NB4 (cell line): ENCODE results near the gene PLCB3.
A peak's percentile ranks its signal among the peaks of the same experiment; 100 is the strongest.
"Not testable (repeated sequence)": the region's sequence is repeated elsewhere in the genome, so short reads cannot be mapped to it uniquely, and the experiment has no call there.

Experiments used
- DNase-seq: peaks from one replicate; pipeline ENCODE4 v3.0.0; 2010; ENCODE audit warnings: low read depth
- H3K4me3 ChIP-seq: one replicate; pipeline ENCODE4 v1.5.1; 2011; ENCODE audit warnings: mild to moderate bottlenecking, low read depth, low read length, moderate library complexity
- CTCF ChIP-seq: IDR thresholded peaks from one replicate; pipeline ENCODE4 v1.5.1; 2012; ENCODE audit warnings: low read depth, low read length
- MYC ChIP-seq: IDR thresholded peaks from 2 replicates; pipeline ENCODE4 v1.6.1; 2011; ENCODE audit warnings: low read depth, low read length
- POLR2A ChIP-seq: IDR thresholded peaks from 2 replicates; pipeline ENCODE4 v1.6.1; 2011; ENCODE audit warnings: mild to moderate bottlenecking; ENCODE audit not compliant: insufficient read length; ENCODE audit errors: extremely low read depth
- TF ChIP-seq, protein P1 (sequence below): IDR thresholded peaks from 2 replicates; pipeline ENCODE4 v1.6.1; 2011; ENCODE audit warnings: low read depth, low read length

The PLCB3 gene

DNA sequence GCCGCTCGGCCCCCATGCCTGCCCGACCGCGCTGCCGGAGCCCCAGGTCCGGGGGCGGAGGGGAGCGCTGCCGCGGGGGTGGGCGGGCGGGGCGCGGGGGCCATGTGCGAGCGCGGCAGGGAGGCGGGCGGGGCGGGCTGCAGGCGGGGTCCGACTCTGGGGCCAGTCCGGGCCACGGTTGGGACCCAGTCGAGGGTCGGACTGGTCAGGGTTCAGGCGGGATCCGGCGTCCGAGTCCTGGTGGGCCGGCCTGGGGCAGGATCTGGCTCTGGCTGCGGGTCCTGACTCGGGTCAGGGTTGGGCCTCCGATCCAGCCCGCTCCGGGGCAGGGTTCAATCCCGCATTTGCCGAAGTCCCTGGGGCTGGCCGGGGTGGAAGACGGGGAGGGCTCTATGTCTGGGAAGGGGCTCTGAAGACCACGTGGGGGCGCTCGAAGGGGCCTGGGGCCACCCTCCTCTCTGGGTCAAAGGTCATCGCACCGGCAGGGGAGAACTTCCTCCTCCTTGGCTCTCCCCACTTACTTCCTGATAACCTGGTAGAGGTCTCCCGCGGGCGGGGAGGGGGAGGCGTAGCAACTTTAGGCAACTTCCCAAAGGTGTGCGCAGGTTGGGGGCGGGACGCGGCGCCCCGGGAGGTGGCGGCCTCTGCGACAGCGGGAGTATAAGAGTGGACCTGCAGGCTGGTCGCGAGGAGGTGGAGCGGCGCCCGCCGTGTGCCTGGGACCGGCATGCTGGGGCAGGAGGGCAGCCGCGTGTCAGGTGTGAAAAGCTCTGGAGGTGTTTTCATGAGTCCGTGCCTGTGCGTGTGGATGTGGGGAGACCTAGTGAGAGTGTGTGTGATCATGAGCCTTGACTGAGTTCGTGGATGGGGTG is 54.6 kb downstream of the PLCB3 start:
- peak; percentile 91 for DNase-seq
- TF ChIP-seq POLR2A: peak; percentile 20
- TF ChIP-seq, protein P1, sequence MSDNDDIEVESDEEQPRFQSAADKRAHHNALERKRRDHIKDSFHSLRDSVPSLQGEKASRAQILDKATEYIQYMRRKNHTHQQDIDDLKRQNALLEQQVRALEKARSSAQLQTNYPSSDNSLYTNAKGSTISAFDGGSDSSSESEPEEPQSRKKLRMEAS: peak; percentile 87
- peak; percentile 40 for TF ChIP-seq CTCF
- TF ChIP-seq MYC: peak; percentile 63; the same call in 1 of the 2 replicates
- peak overlapping the region; percentile 98 for H3K4me3 ChIP-seq

DNA sequence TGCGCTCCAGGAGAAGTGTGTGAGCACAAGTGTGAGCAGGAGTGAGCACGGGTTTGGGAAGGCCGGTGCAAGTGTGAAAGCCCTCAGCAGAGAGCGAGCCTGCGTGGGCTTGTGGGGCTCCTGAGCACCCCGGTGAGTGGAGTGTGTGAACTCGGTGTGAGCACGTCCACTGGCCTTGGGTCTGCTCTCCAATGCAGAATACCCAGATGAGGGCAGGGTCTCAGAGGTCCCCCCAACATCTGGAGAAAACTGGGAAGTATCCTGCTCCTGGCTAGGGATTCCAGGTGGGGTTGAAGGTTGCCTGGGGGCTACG is 55.2 kb downstream of the PLCB3 start:
- TF ChIP-seq MYC: peak; percentile 1; the same call in 1 of the 2 replicates
- TF ChIP-seq, protein P1: no peak
- no peak for TF ChIP-seq POLR2A
- TF ChIP-seq CTCF: no peak
- H3K4me3 ChIP-seq: peak overlapping the region; percentile 98
- DNase-seq: no peak

DNA sequence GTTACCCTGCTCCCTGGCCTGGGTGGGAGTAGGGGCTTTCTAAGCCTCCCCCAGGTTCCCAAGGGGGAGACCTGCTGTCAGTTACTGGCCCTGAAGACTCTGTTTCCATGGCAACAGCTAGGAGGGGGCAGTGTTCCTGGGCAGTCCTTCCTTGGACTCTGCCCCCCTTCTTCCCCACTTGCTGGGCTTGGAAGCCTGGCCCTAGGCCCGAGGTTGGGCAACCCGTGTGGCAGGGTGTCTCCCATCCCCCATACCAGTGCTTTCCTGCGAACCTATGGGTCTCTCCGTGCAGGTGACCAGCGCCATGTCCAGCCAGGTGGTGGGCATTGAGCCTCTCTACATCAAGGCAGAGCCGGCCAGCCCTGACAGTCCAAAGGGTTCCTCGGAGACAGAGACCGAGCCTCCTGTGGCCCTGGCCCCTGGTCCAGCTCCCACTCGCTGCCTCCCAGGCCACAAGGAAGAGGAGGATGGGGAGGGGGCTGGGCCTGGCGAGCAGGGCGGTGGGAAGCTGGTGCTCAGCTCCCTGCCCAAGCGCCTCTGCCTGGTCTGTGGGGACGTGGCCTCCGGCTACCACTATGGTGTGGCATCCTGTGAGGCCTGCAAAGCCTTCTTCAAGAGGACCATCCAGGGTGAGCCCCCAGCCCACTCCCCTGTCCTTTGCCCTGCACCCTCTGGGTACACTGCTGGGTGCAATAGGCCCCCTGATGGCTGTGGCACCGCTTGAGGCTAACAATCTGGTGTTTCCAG is 55.7 kb downstream of the PLCB3 start:
- peak; percentile 54 for DNase-seq
- H3K4me3 ChIP-seq: peak overlapping the region; percentile 98
- TF ChIP-seq, protein P1: no peak
- no peak for TF ChIP-seq POLR2A

DNA sequence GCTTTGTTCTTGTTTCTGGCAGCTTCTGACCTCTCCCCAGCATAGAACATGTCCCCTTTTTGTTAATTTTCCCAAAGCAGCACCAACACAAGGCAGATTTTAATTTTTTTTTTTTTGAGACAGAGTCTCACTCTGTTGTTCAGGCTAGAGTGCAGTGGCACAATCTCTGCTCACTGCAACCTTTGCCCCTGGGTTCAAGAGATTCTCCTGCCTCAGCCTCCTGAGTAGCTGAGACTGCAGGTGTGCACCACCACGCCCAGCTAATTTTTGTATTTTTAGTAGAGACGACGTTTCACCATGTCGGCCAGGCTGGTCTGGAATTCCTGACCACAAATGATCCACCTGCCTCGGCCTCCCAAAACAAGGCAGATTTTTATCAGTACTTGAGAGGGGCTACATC is 56.5 kb downstream of the PLCB3 start:
- H3K4me3 ChIP-seq, DNase-seq: not testable (repeated sequence)

DNA sequence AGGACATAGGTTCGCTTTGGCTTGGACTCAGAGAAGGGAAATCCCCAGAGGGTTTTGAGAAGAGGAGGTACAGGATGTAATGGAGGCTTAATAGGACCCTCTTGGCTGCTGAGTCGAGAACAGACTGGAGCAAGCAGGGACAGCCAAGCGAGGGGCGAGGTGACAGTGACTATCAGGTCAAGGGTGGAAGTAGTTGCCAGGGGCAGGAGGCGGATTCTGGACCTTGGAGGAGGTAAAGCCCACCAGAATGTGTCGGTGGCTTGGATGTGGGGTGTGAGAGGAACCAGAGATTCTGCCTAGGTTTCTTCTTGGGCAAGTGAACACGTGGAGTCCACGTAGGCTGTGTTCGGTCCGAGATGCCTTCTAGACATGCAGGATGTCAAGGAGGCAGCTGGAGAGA is 61.6 kb downstream of the PLCB3 start:
- TF ChIP-seq CTCF (no peak), POLR2A (no peak), MYC (no peak)
- TF ChIP-seq, protein P1: no peak
- no peak overlapping the region for H3K4me3 ChIP-seq
- no peak for DNase-seq

DNA sequence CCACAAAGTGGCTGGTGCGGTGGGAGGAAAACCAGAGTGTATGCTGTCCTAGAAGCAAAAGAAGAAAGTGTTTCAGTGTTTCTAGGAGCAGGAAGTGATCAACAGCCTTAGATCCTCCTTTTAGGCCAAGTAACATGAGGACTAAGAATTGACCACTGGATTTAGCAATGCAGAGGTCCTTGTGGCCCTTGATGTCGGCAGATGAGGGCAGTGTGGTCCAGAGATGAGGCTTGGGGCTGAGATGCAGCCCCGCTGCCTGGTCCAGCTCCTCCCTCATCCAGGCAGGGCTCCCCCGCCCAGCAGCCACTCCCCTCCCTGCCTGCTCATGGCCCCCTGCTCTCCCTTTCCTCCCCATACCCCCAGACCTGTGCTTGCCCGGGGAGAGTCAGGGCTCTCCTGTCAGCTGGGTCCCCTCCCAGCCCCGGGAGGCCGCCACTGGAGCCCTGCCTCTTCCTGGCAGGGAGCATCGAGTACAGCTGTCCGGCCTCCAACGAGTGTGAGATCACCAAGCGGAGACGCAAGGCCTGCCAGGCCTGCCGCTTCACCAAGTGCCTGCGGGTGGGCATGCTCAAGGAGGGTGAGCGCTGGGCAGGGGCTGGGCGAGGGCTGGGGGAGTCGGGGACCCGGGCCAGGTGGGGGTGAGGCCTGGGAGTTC is 62.3 kb downstream of the PLCB3 start:
- no peak for DNase-seq
- H3K4me3 ChIP-seq: no peak overlapping the region
- TF ChIP-seq MYC (no peak), POLR2A (no peak), CTCF (no peak)
- TF ChIP-seq, protein P1: no peak
